Progenitor cell of endocrine pancreas (in vitro differentiated cells): ENCODE measurements around the gene AFDN. TPM values are rescaled to one million over a fixed set of nuclear protein-coding genes. Genes with fewer than 3 reads are reported as not detected.
A peak's percentile ranks its signal among the peaks of the same experiment; 100 is the strongest.

Experiments
- DNase-seq: peaks from one replicate; pipeline ENCODE4 v3.0.0; 2021; ENCODE audit warnings: low spot score; ENCODE audit not compliant: unreplicated experiment
- H3K27ac Mint-ChIP-seq: 2 replicates; pipeline ENCODE4 v1.8.0; 2021; ENCODE audit warnings: mild to moderate bottlenecking, moderate library complexity, mixed read lengths
- H3K27me3 Mint-ChIP-seq: 2 replicates; pipeline ENCODE4 v1.8.0; 2021; ENCODE audit warnings: mixed read lengths
- H3K36me3 Mint-ChIP-seq: 2 replicates; pipeline ENCODE4 v1.8.0; 2022; ENCODE audit warnings: mixed read lengths; ENCODE audit not compliant: insufficient read depth
- H3K4me1 Mint-ChIP-seq: 2 replicates; pipeline ENCODE4 v1.8.0; 2021; ENCODE audit warnings: low read depth, mixed read lengths
- H3K4me3 Mint-ChIP-seq: 2 replicates; pipeline ENCODE4 v1.8.0; 2021; ENCODE audit warnings: low read depth, mild to moderate bottlenecking, moderate library complexity, mixed read lengths
- H3K9me3 Mint-ChIP-seq: 2 replicates; pipeline ENCODE4 v1.8.0; 2021; ENCODE audit warnings: low read depth, mixed read lengths
- total RNA-seq: library from RNA; stranded (reverse); gene quantifications from 2 replicates; pipeline ENCODE4 v1.2.1, GENCODE V29; 2021
- TF ChIP-seq, protein P1 (sequence below): fragments of 200-600 bp; sonication (generic); IDR thresholded peaks from one replicate; pipeline ENCODE4 v1.5.0; 2021; ENCODE audit warnings: antibody characterized with exemption, mild to moderate bottlenecking; ENCODE audit not compliant: unreplicated experiment

AFDN gene
- total RNA-seq, 1 donor from 2014 or later: 423 TPM

DNA sequence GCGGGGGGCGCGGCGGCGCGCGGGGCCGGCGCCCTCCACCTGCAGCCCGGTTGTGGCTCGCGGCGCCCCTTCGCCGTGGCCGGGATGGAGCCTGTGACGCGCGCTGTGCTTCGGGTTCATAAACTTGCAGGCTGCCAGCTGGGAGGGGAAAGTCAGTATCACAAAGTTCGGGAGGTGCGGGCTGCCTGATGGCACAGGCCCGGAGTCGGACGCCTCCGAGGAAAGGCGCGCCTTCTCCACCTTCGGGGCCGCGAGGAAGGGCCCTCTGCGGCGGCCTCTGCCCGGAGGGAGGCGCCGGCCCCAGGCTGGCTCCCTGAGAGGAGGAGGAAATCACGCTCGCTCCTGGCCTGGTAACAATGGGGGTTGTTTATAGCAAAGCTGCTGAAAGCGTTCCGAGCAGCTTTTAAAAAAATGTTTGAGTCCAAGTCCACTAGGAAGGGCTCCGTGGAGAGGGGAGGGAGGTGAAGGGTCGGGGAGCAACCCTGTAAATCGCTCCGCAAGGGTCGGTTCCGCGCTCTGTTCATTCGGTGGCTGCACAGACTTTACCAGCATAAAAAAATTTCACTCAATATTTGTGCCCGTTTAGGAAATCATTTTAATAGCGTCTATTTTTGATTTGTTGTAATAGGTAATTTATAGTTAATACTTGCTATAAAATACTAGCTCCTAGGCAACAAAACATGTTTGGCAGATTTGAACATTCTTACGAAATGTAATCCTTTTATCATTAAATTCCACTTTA lies 1.0 kb downstream of the AFDN start:
- peak; percentile 45 for DNase-seq
- Mint-ChIP-seq H3K4me1 (peaks cover 47% of the 10 kb centered on the region), H3K27ac (peak overlapping the region; percentile 99), H3K4me3 (peak overlapping the region; percentile 96), H3K36me3 (peaks cover 10% of the 10 kb centered on the region), H3K27me3 (no peaks in the 10 kb centered on the region), H3K9me3 (no peaks in the 10 kb centered on the region)
- TF ChIP-seq, protein P1, sequence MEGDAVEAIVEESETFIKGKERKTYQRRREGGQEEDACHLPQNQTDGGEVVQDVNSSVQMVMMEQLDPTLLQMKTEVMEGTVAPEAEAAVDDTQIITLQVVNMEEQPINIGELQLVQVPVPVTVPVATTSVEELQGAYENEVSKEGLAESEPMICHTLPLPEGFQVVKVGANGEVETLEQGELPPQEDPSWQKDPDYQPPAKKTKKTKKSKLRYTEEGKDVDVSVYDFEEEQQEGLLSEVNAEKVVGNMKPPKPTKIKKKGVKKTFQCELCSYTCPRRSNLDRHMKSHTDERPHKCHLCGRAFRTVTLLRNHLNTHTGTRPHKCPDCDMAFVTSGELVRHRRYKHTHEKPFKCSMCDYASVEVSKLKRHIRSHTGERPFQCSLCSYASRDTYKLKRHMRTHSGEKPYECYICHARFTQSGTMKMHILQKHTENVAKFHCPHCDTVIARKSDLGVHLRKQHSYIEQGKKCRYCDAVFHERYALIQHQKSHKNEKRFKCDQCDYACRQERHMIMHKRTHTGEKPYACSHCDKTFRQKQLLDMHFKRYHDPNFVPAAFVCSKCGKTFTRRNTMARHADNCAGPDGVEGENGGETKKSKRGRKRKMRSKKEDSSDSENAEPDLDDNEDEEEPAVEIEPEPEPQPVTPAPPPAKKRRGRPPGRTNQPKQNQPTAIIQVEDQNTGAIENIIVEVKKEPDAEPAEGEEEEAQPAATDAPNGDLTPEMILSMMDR: no peak

DNA sequence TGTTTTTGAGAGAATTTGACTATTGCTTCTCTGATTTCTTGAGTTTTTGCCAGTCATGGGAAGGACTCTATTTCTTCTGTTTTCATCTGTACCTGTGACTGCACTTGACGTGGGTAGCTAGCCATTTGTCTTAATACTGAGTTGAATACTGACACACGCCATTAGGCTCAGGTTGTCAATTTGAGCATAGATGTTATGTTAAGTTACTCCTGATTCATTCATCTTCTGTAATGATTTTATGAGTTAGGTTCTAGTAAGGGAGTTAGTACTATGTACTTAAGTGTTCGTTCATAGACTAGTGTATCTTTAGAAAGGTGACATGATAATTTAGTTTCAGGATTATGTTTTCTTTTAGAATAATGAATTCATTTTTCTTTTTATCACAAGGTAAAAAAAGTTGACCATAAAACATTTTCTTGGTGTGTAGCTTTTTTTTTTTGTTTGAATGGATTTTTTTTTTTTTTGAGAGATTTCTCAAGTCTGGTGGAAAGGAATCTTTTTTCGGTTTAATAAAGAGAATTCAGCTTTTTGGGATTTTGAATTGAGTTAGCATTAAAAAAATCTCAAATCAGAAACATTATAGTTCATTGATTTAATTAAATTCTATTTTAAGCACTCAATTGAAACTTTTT lies 1.7 kb downstream of the AFDN start:
- no peak for DNase-seq
- peaks cover 54% of the 10 kb centered on the region for H3K4me1 Mint-ChIP-seq
- no peaks in the 10 kb centered on the region for H3K27me3 Mint-ChIP-seq
- H3K4me3 Mint-ChIP-seq: peak overlapping the region; percentile 96
- TF ChIP-seq, protein P1: no peak
- peak overlapping the region; percentile 99 for H3K27ac Mint-ChIP-seq
- peaks cover 10% of the 10 kb centered on the region for H3K36me3 Mint-ChIP-seq
- H3K9me3 Mint-ChIP-seq: no peaks in the 10 kb centered on the region

DNA sequence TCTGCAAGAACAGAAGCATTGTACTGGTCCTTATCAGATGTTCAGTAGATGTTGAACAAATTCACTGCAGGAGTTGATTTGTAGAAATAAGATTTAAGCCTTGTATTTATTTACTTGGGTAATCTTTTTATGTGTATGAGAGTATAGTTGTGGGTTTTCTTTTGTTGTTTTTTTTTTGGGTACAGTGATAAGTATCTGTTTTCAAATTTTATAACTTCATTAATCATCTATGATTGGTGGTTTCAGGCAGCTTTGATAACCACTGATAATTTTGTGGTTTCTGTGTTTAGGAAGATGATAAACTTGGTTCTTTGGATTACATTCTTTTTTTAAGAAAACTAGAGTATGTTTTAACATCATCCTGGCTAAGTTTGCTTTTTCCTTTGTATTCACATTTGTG lies 2.8 kb downstream of the AFDN start:
- H3K9me3 Mint-ChIP-seq: no peaks in the 10 kb centered on the region
- TF ChIP-seq, protein P1: no peak
- H3K36me3 Mint-ChIP-seq: peaks cover 8% of the 10 kb centered on the region
- peaks cover 58% of the 10 kb centered on the region for H3K4me1 Mint-ChIP-seq
- DNase-seq: no peak
- H3K27ac Mint-ChIP-seq: peak overlapping the region; percentile 86
- no peaks in the 10 kb centered on the region for H3K27me3 Mint-ChIP-seq
- peak overlapping the region; percentile 96 for H3K4me3 Mint-ChIP-seq

DNA sequence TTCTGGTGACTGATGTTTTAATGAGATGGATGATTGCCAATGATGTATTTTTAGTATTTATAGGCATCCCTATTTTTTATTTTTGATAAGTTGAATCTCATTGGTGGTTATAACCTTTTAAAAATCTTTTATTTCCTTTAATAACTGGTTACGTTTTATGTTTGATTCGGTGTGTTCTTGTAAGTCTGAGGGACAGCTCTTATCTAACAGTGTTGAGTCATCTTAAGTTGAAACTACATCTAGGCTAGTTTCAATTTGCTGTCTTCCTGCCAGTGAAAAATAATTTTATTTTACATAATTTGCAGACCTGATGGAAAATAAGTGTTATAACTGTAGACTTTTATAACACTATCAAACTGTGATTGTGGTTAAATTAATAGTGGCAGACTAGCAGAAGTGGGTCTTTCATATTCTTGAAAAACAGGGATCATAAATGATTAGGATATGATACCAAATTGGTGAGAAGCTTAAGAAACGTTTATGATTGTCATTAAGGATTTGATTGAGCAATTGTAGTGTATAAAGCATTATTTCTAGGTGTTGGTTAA lies 4.6 kb downstream of the AFDN start:
- Mint-ChIP-seq H3K4me3 (peak overlapping the region; percentile 24), H3K27ac (peak overlapping the region; percentile 56), H3K4me1 (peaks cover 63% of the 10 kb centered on the region), H3K36me3 (peaks cover 7% of the 10 kb centered on the region), H3K27me3 (no peaks in the 10 kb centered on the region), H3K9me3 (no peaks in the 10 kb centered on the region)
- DNase-seq: no peak
- TF ChIP-seq, protein P1: no peak

DNA sequence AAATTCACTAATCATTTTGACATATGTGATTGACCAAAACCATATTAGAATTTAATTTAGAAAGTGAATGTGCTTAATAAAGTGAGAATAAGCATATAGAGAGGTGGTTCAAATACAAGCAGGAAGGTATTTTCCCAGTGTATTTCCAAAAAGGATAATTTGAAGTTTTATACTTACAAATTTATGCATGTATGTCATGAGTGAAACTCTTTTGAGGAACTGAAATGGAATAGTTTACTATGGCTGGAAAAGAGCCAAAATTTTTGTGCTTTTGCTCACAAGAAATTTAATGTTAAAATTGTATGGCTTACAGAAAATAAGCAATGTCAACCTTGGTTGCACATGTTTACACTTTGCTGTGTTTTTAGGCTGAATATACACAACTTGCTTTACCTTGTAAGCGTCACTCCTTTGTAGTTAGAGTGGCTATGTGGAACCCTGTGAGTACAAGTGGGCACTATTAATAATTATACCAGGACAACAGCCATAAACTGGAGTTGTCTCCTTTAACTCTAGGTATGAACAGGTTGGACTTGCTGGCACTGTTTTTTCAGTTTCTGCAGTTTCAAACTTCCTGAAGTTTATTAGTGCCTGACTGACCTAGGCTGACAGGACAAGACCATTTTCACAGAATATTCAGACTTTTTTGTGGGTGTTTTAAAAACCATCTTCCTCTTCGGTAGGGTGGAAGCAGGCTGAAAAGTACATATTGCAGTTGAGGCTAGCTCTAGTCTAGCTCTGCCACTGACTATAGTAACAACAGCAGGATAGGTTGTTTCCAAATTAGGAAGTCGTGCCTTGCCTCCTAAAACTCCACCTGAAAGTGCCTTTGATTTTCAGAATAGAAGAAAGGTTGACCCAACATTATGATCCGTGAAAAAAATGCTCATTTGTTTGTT lies 6.0 kb downstream of the AFDN start:
- H3K4me1 Mint-ChIP-seq: peaks cover 63% of the 10 kb centered on the region
- no peaks in the 10 kb centered on the region for H3K9me3 Mint-ChIP-seq
- TF ChIP-seq, protein P1: no peak
- peak overlapping the region; percentile 91 for H3K27ac Mint-ChIP-seq
- H3K27me3 Mint-ChIP-seq: no peaks in the 10 kb centered on the region
- peak overlapping the region; percentile 19 for H3K4me3 Mint-ChIP-seq
- H3K36me3 Mint-ChIP-seq: peaks cover 7% of the 10 kb centered on the region
- DNase-seq: no peak
